ENCODE measurements around the gene SLC24A2.
"Not testable (repeated sequence)": the region's sequence is repeated elsewhere in the genome, so short reads cannot be mapped to it uniquely, and the experiment has no call there.

Gene SLC24A2

DNA sequence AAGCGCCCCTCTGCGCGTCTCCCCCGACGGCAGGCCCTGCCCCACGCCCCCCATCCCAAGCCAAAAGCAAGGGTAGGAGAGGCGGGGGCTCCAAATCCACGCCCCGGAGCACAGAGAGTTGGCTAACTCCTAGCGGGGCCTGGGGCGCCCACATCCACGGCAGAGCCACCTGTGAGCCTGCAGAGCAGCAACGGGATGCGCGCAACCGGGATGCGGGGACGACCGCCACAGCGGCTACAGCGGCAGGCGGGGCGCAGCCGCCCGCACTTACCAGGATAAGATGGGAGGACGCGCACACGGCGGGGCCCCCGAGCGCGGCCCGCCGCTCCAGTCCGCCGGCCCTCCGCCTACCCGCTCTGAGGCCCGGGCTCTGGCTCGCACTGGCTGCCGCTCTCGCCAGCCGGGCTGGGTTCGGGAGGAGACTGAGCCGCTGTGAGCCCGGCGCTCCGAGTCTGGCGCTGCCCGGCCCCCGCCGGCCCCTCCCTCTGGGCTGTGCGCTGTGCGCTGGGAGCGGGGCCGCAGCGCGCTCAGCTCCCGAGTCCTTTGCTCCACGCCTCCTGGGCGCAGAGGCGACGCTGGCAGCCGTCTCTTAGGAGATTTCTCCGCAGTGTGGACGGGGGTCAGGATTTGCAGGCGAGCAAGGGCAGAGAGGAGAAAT lies at the start of gene SLC24A2:
Gene SLC24A2 (minus strand): TSS at position 424 of the 658 bp plus-strand sequence.
- DNase-seq = peak in 1 of 2 experiments; percentile 69

GRCh38 chr9:19833331-19833730 lies 44.5 kb upstream of the SLC24A2 start:
- not testable (repeated sequence) for DNase-seq

- DNase-seq = no peak
Observed at GRCh38 chr9:19830796-19831195, 42.0 kb upstream of the SLC24A2 start.

DNA sequence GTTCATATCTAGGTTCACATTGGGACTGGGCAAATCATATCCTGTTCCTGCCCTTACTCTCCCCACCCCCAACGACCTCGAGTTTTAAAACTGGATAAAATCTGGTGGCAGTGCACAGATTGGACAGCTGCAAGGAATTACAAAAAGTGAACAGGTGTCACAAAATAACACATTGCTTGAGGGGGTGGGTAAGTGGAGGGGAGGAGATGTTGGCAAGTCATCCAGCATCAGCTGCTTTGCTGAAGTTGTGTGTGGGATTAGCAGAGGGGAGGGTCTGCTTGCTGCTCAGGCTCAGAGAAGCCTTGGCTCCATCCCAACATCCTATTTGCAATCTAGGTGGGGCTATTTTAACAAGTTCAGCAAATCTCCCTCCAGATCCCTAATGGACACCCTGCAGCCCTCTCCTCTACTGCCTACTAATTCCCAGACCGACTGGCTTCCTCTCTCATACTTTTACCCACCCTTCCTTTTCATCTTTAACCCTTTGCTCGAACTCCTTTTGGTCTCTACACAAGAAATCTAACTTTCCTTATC lies 39.8 kb upstream of the SLC24A2 start:
- DNase-seq = peak in 1 of 2 experiments; percentile 21

GRCh38 chr9:19816769-19817168 lies 27.9 kb upstream of the SLC24A2 start:
- no peak for DNase-seq

DNA sequence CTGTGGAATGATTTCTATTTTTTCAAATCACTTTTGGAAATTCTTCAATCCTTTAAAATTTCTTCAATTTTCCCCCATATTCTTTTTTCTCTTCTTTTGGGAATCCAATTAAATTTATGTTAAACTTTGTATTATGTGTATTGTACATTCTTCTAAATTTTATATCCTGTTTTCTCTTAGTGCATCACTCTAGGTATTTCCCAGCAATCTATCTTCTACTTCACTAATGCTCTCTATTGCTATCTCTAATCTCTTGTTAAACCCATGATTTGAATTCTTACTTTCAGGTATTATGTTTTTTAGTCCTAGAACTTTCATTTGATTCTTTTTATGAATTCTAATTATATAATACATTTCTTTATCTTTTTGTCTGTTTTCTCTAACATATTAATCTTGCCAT lies 23.4 kb upstream of the SLC24A2 start:
- DNase-seq = no peak

DNA sequence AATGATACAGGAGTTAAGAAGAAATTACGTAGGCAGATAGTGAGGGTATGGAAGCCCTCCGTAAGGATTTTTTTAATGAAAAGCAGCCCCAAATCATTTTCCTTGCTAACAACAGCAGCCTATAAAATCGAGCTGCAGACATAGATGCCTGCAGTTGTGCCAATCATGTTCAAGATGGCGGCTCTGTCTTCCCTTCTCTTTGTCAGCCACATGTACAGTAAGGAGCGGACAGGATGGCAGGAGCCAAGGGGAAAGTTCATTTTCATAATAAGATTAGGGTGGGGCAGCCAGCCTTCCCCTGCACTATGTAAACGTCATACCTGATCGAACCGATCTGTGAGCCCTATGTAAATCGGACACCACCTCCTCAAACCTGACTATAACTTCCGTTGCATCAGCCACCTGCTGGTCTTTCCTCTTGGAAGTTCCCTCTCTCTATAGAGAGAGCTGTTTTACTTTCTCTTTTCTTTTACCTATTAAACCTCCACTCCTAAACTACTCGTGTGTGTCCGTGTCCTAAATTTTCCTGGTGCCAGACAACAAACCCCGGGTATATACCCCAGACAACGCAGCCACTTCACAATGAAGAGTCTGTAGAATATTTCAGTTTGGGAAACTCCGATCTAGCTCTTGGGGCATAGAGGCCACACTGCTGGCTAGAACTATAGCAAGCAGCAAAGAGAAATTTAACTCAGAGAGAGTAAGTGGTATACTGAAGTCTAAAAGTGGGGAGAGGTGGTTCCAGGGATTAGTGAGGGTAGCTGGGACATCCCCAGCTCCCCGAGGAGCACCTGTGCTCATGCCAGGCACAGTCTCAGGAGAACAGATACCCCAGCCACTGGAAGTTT lies 20.8 kb upstream of the SLC24A2 start:
- DNase-seq = no peak

GRCh38 chr9:19807182-19807892 lies 18.5 kb upstream of the SLC24A2 start:
- no peak for DNase-seq

GRCh38 chr9:19804431-19804830 lies 15.6 kb upstream of the SLC24A2 start:
- no peak for DNase-seq

DNA sequence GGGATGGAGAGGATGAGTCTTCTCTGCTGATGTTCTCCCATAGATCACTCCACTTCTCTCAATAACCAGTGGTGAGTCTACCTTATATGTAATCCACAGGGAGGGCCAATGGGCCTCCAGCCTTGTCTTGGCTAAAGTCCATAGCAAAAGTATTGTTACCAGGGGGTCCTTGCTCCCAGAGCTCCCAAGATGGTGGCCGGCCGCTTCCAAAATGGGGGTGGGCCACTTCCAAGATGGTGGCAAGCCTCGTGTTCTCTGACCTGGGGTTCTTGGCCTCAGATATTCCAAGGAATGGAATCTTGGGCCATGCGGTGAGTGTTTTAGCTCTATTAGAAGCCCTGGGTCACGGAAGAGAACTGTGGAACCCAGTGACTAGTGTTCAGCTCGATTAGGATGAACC lies 12.0 kb upstream of the SLC24A2 start:
- no peak for DNase-seq

- DNase-seq = no peak
Observed at GRCh38 chr9:19799784-19800183, 10.9 kb upstream of the SLC24A2 start.

DNA sequence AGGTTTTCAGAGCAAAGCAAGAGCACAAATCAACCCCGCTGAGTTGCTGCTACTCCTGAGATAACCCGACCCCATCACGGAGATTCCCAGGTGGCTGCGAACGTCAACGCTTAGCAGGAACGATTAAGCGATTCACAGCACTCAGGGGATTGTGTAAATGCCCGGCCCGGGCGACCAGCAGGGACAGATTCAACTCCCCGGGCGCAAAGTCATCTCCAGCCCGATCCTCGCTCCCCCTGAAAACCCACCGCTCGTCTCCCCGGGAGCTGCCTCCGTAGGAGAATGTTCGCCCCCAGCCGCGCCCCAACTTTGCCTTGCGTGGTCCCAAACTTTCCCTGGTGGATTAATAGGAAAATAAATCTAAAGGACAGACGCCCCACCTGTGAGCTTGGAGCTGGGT lies 685 bp downstream of the SLC24A2 start:
- peak in 1 of 2 experiments; percentile 22 for DNase-seq

- DNase-seq = no peak
Observed at GRCh38 chr9:19787672-19788071, 1.2 kb downstream of the SLC24A2 start.

DNA sequence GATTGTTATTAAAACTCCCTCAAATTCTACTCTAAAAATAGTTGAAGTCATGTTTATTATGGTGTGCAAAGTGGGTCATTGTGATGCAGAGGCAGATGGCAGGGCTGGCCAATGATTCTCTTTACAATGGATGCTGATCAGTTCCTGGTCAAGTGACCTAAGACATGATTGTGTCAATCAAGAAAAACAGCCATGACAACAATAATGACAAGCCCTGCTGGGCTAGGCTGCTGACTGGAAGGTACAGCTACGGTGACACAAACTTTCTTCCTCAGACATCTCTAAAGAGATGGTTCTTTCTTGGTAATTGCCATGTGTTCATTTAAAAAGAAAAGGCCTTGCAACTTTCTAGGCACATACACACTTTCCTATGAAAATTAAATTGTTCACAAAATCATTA lies 3.6 kb downstream of the SLC24A2 start:
- DNase-seq = no peak

DNA sequence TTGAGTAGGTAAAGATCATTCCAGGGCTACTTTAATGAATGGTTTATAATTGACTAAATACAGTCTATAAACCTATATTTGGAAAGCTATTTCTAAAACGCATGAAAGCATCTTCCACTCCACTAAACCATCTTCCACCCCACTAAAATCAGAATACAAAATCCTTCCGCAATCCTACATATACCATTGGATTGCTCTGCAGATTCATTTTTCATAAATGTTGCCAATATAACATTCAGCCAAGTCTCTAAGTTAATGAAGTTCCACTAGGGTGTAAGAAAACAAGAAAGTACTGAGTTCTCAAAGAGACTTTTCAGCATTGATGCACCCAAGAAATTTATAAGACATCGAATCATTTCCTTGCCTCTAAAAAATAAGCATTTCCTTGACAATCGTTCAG lies 4.7 kb downstream of the SLC24A2 start:
- DNase-seq = peak in 1 of 2 experiments; percentile 31

GRCh38 chr9:19783500-19783899 lies 5.3 kb downstream of the SLC24A2 start:
- no peak for DNase-seq

GRCh38 chr9:19782005-19782404 lies 6.8 kb downstream of the SLC24A2 start:
- DNase-seq = peak; percentile 75 to 90

DNA sequence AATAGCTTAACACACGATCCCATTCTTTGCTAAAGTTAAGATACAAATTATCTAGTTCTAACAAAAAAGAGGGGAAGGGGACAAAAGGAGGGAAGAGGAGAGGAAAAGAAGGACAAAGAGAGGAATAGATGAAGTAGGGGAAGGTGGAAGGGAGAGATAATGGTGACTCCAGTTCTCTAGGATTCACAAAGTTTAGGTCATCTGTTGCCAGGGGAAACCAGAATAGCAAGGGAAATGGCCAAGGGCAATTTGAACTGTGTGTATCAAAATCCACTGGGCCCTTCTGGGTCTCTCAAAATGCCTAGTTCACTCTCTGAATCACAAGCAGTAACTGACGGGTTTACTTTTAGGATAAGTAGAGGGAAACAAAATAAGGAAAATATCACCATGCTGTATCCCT lies 7.6 kb downstream of the SLC24A2 start:
- DNase-seq = peak in 1 of 2 experiments; percentile 64

DNA sequence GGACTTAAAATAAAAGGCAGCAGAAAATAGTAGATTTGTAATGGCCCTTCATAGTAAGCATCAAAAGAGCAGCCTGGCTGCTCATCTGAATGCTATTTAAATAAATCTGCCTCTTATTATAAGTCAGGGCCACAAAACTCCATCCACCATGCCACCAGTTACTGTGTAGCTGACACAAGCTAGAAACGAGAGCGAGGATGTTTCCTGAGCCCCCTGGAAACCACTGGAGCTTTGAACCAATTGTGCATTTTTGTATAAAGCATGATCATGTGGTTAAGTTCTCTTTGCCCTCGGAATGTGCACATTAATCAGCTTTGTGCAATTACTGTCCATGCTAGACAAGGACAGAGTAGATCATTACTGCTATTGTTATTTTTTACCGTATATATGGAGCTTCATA lies 17.4 kb downstream of the SLC24A2 start:
- no peak for DNase-seq

GRCh38 chr9:19770973-19771372 lies 17.9 kb downstream of the SLC24A2 start:
- no peak for DNase-seq

- no peak for DNase-seq
Observed at GRCh38 chr9:19769213-19769612, 19.6 kb downstream of the SLC24A2 start.

GRCh38 chr9:19768798-19769197 lies 20.0 kb downstream of the SLC24A2 start:
- DNase-seq = no peak

DNA sequence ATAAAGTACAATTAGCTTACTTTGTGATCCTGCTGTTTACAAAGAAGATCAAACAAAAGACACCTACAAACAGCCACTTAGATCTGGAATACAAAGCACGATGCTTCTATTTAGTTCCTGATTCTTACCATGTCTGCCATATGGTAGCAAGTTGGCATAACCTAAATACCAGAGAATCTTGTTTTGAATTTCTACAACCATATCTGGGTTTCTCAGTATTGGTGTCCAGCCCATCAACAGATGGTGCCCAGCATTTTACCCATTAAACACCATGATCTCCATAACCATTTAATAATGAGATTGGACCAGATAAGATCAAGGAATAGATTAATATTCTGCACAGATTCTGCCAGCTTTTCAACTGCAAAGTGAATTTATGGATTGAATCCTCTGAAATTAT lies 29.8 kb downstream of the SLC24A2 start:
- peak; percentile 79 to 81 for DNase-seq
